Fibroblast of lung (primary cell): ENCODE data around the gene GAPDHS. TPM values are rescaled to one million over a fixed set of nuclear protein-coding genes. Genes with fewer than 3 reads are reported as not detected.

Experiments
- DNase-seq, 2 donors: peaks; one replicate each; pipeline versions ENCODE4 v3.0.0 to v3.0.0-alpha.2; 2010; ENCODE audit warnings: low read depth in 2 of 2
- H2AFZ ChIP-seq: 2 replicates; pipeline ENCODE4 v1.5.1; 2012; ENCODE audit warnings: low read length, control low read depth, inconsistent platforms
- H3K27ac ChIP-seq: 2 replicates; pipeline ENCODE4 v1.5.1; 2011; ENCODE audit warnings: low read length, control low read depth; ENCODE audit not compliant: insufficient read depth
- H3K27me3 ChIP-seq: 2 replicates; pipeline ENCODE4 v1.5.1; 2011; ENCODE audit warnings: mild to moderate bottlenecking, low read length; ENCODE audit not compliant: control insufficient read depth, insufficient read depth
- H3K36me3 ChIP-seq: 2 replicates; pipeline ENCODE4 v1.5.1; 2011; ENCODE audit warnings: low read length; ENCODE audit not compliant: control insufficient read depth, insufficient read depth
- H3K4me1 ChIP-seq: 2 replicates; pipeline ENCODE4 v1.5.1; 2011; ENCODE audit warnings: low read length; ENCODE audit not compliant: control insufficient read depth, insufficient read depth; ENCODE audit errors: extremely low read depth
- H3K4me2 ChIP-seq: 2 replicates; pipeline ENCODE4 v1.5.1; 2011; ENCODE audit warnings: low read length, control low read depth; ENCODE audit not compliant: insufficient read depth; ENCODE audit errors: extremely low read depth
- H3K4me3 ChIP-seq, 4 experiments: fragments of 200-600 bp in 1 of 4; sonication (generic) in 1 of 4; replicated peaks in 1 of 4; 2 replicates each; pipeline ENCODE4 v1.5.1; 2011 to 2016; ENCODE audit warnings: low read length in 4 of 4, low read depth in 3 of 4, mild to moderate bottlenecking in 3 of 4, control low read depth in 2 of 4, inconsistent platforms in 1 of 4, mixed read lengths in 1 of 4; ENCODE audit not compliant: insufficient read depth in 1 of 4; ENCODE audit errors: control extremely low read depth in 1 of 4
- H3K79me2 ChIP-seq: 2 replicates; pipeline ENCODE4 v1.5.1; 2012; ENCODE audit warnings: mild to moderate bottlenecking, low read length, inconsistent platforms; ENCODE audit not compliant: control insufficient read depth, insufficient read depth
- H3K9ac ChIP-seq: 2 replicates; pipeline ENCODE4 v1.5.1; 2011; ENCODE audit warnings: mild to moderate bottlenecking, low read length, control low read depth; ENCODE audit not compliant: insufficient read depth
- H3K9me3 ChIP-seq: 2 replicates; pipeline ENCODE4 v1.5.1; 2012; ENCODE audit warnings: low read depth, low read length; ENCODE audit not compliant: control insufficient read depth, insufficient read depth
- H4K20me1 ChIP-seq: 2 replicates; pipeline ENCODE4 v1.5.1; 2011; ENCODE audit warnings: low read length; ENCODE audit not compliant: control insufficient read depth, insufficient read depth; ENCODE audit errors: extremely low read depth
- EZH2 ChIP-seq: IDR thresholded peaks from 2 replicates; pipeline ENCODE4 v1.5.1; 2012; ENCODE audit warnings: low read length, control low read depth, mild to moderate bottlenecking; ENCODE audit errors: missing control alignments
- polyA plus RNA-seq, 2 donors: library from polyadenylated mRNA; depleted of rRNA in 1 of 2; stranded (reverse) in 1 of 2; unstranded in 1 of 2; fragments of >200 nt; gene quantifications; 2 replicates each; pipeline ENCODE4 v1.2.1, GENCODE V29; 2011 to 2012; ENCODE audit warnings: missing spikeins in 1 of 2
- total RNA-seq: library from RNA; depleted of rRNA; stranded (reverse); fragments of >200 nt; gene quantifications from 2 replicates; pipeline ENCODE4 v1.2.1, GENCODE V29; 2014
- TF ChIP-seq, protein P1 (sequence below), 2 donors: IDR thresholded peaks in 1 of 2; conservative IDR thresholded peaks in 1 of 2; 1 replicate in 1 of 2; 2 replicates in 1 of 2; pipeline ENCODE4 v1.5.1; 2011 to 2012; ENCODE audit warnings: low read length in 2 of 2, control low read depth in 1 of 2, inconsistent platforms in 1 of 2, low read depth in 1 of 2, mild to moderate bottlenecking in 1 of 2

Gene GAPDHS
- total and polyA plus RNA-seq, 2 donors (not counting 1 experiment from before 2014, with no cell fraction given), result not detected

DNA sequence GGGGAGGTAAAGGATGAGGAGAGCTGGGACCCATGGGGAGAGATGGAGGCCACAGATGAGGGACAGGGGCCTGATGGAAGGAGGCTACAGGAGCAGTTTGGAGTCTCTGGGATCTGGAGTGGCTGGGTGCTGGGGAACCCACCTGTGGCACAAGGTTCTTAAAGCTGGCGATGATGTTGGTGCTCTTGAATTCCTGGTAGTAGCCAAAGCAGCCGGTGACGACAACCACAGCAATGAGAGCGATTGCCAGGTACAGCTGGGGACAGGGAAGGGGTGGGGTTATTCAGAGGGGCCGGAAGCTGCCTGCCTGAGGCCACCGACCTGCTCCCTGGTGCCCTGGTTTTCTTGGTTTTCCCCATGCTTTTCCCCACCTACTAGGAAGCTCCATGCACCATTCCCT, 27.4 kb downstream of the GAPDHS start:
- Histone ChIP-seq H4K20me1 (no peaks in the 10 kb centered on the region), H2AFZ (no peak overlapping the region), H3K4me1 (peaks cover 5% of the 10 kb centered on the region), H3K36me3 (no peaks in the 10 kb centered on the region), H3K27ac (no peak overlapping the region), H3K79me2 (no peaks in the 10 kb centered on the region), H3K9ac (no peak overlapping the region), H3K4me2 (no peak overlapping the region), H3K27me3 (peaks cover 23% of the 10 kb centered on the region), H3K4me3 (no peak overlapping the region), H3K9me3 (no peaks in the 10 kb centered on the region)
- no peak for TF ChIP-seq EZH2
- TF ChIP-seq, protein P1, sequence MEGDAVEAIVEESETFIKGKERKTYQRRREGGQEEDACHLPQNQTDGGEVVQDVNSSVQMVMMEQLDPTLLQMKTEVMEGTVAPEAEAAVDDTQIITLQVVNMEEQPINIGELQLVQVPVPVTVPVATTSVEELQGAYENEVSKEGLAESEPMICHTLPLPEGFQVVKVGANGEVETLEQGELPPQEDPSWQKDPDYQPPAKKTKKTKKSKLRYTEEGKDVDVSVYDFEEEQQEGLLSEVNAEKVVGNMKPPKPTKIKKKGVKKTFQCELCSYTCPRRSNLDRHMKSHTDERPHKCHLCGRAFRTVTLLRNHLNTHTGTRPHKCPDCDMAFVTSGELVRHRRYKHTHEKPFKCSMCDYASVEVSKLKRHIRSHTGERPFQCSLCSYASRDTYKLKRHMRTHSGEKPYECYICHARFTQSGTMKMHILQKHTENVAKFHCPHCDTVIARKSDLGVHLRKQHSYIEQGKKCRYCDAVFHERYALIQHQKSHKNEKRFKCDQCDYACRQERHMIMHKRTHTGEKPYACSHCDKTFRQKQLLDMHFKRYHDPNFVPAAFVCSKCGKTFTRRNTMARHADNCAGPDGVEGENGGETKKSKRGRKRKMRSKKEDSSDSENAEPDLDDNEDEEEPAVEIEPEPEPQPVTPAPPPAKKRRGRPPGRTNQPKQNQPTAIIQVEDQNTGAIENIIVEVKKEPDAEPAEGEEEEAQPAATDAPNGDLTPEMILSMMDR (conservative IDR thresholded peaks at IDR 0.05 in 1 of 2, IDR thresholded peaks at IDR 0.05 in 1 of 2; ENCODE audit: low read depth in 1 of 2, low read length in 2 of 2), result no peak
- DNase-seq, result no peak

DNA sequence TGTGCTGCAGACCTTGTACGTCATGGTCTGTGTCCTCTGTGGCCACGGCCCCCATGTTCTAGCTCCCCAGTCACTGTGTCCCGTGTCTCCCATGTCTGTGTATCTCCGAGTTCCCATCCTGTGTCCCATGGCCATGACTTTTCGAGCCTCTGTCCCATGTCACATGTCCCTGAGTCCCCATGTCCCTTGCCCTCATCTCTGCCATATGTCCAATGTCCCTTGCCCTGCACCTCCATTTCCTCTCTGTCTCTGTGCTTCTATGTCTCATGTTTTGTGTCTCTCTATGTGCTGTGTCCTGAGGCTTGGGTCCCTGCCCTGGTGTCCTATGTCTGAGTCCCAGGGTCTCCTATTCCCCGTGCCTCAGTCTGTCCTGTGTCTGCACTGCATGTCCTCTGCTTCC, 28.2 kb downstream of the GAPDHS start:
- H3K79me2 ChIP-seq, result no peaks in the 10 kb centered on the region
- no peak overlapping the region for H3K4me3 ChIP-seq
- H2AFZ ChIP-seq, result no peak overlapping the region
- H3K9ac ChIP-seq, result no peak overlapping the region
- no peak overlapping the region for H3K27ac ChIP-seq
- peaks cover 5% of the 10 kb centered on the region for H3K4me1 ChIP-seq
- no peak for DNase-seq
- H3K36me3 ChIP-seq, result no peaks in the 10 kb centered on the region
- no peak for TF ChIP-seq EZH2
- TF ChIP-seq, protein P1 (conservative IDR thresholded peaks at IDR 0.05 in 1 of 2, IDR thresholded peaks at IDR 0.05 in 1 of 2; ENCODE audit: low read depth in 1 of 2, low read length in 2 of 2), result no peak
- peaks cover 23% of the 10 kb centered on the region for H3K27me3 ChIP-seq
- no peak overlapping the region for H3K4me2 ChIP-seq
- H4K20me1 ChIP-seq, result no peaks in the 10 kb centered on the region
- H3K9me3 ChIP-seq, result no peaks in the 10 kb centered on the region

DNA sequence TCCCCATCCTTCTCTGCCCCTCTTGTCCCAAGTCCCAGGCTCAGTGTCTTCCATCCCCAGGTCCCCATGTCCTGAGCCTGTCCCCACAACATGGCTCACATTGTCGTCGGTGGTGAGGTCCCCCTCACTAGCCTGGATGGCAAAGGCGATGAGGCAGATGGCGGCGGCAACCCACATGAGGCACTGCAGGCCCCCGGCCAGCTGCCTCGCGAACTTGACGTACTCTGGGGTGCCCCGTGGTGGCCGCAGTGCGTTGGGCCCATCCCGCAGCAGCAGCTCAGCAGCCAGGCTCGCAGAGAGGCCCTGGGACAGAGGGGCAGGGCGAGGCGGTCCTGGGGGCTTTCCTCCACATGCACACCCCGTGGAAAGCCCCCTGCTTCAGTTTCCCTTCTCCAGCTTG, 29.1 kb downstream of the GAPDHS start:
- TF ChIP-seq, protein P1 (conservative IDR thresholded peaks at IDR 0.05 in 1 of 2, IDR thresholded peaks at IDR 0.05 in 1 of 2; ENCODE audit: low read depth in 1 of 2, low read length in 2 of 2), result no peak
- no peak for TF ChIP-seq EZH2
- Histone ChIP-seq H3K4me2 (no peak overlapping the region), H2AFZ (no peak overlapping the region), H3K27ac (no peak overlapping the region), H3K27me3 (peaks cover 23% of the 10 kb centered on the region), H3K4me3 (no peak overlapping the region), H4K20me1 (no peaks in the 10 kb centered on the region), H3K4me1 (peaks cover 5% of the 10 kb centered on the region), H3K36me3 (no peaks in the 10 kb centered on the region), H3K9me3 (no peaks in the 10 kb centered on the region), H3K79me2 (no peaks in the 10 kb centered on the region), H3K9ac (no peak overlapping the region)
- no peak for DNase-seq
